Spleen (tissue), 7 donors: ENCODE data around the gene LGALSL.

Experiments
- CTCF ChIP-seq, 11 experiments: fragments of 200-600 bp in 7 of 11; fragments of 450-650 bp in 4 of 11; sonication (generic) in 4 of 11; IDR thresholded peaks in 8 of 11; conservative IDR thresholded peaks in 3 of 11; 1 replicate in 7 of 11; 2 replicates in 4 of 11; pipeline versions ENCODE4 v1.4.0 to v1.8.0; 2016 to 2021; ENCODE audit warnings: antibody characterized with exemption in 11 of 11, inconsistent platforms in 4 of 11, mild to moderate bottlenecking in 1 of 11
- POLR2AphosphoS5 ChIP-seq, 3 donors: sonication (generic); formaldehyde crosslinking; IDR thresholded peaks; one replicate each; pipeline ENCODE4 v1.5.1; 2017; ENCODE audit warnings: antibody characterized with exemption in 3 of 3
- donor health status: DM: no; HTN: no; CAD: no; lungs with moderate emphysema.
- donor health status: DM: no; HTN: no; CAD: no.
- donor health status: DM: no; HTN: no; CAD: no.

GRCh38 chr2:64442801-64443429 is 11.0 kb upstream of the LGALSL start:
- TF ChIP-seq CTCF (IDR thresholded peaks at IDR 0.05 in 8 of 11, conservative IDR thresholded peaks at IDR 0.05 in 3 of 11), result no peak
- no peak for TF ChIP-seq POLR2AphosphoS5 (IDR thresholded peaks at IDR 0.05)
